ENCODE results near the gene ILF2. TPM values are rescaled to one million over a fixed set of nuclear protein-coding genes. Genes with fewer than 3 reads are reported as not detected.

The ILF2 gene
- total RNA-seq, 4 donors from 2014 or later, result 52.1 to 99.2 (median 79.3) TPM

DNA sequence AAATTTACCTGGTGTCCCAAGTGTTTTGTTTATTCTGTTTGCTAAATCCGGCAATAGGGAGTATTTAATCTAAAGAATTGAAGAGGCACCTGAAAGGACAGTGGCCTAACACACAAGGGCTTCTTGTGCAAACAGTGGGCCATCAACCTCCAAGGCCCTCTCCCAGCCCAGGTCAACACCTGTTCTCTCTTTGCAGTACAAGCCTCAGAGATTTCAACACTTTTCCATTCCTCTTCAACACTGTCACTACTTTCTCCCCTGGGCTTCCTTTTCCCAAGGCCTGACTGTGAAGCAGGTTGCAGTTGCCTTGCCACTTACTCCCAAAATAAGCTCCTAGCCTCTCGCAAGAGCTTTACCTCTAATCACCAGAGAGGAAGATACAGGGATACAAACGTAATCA is 15.5 kb downstream of the ILF2 start:
- Histone ChIP-seq H3K4me1 (peaks cover 0 to 14% (median 8%) of the 10 kb centered on the region in 3 donors), H3K36me3 (peaks cover 0 to 9% of the 10 kb centered on the region in 2 donors), H3K27me3 (no peaks in the 10 kb centered on the region), H3K4me3 (no peak overlapping the region), H3K9me3 (no peaks in the 10 kb centered on the region), H3K27ac (no peak overlapping the region)
- ATAC-seq, result no peak
- 82 to 100% methylated on average over 1 to 3 of the region's 3 CpGs for WGBS, 2 donors (ENCODE audit: low coverage in 1 of 2)
- no peak for TF ChIP-seq EP300 (IDR thresholded peaks at IDR 0.05)
- TF ChIP-seq POLR2AphosphoS5 (IDR thresholded peaks at IDR 0.05), result no peak
- TF ChIP-seq, protein P1, sequence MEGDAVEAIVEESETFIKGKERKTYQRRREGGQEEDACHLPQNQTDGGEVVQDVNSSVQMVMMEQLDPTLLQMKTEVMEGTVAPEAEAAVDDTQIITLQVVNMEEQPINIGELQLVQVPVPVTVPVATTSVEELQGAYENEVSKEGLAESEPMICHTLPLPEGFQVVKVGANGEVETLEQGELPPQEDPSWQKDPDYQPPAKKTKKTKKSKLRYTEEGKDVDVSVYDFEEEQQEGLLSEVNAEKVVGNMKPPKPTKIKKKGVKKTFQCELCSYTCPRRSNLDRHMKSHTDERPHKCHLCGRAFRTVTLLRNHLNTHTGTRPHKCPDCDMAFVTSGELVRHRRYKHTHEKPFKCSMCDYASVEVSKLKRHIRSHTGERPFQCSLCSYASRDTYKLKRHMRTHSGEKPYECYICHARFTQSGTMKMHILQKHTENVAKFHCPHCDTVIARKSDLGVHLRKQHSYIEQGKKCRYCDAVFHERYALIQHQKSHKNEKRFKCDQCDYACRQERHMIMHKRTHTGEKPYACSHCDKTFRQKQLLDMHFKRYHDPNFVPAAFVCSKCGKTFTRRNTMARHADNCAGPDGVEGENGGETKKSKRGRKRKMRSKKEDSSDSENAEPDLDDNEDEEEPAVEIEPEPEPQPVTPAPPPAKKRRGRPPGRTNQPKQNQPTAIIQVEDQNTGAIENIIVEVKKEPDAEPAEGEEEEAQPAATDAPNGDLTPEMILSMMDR (IDR thresholded peaks at IDR 0.05), result no peak
- no peak for TF ChIP-seq POLR2A (IDR thresholded peaks at IDR 0.05)

DNA sequence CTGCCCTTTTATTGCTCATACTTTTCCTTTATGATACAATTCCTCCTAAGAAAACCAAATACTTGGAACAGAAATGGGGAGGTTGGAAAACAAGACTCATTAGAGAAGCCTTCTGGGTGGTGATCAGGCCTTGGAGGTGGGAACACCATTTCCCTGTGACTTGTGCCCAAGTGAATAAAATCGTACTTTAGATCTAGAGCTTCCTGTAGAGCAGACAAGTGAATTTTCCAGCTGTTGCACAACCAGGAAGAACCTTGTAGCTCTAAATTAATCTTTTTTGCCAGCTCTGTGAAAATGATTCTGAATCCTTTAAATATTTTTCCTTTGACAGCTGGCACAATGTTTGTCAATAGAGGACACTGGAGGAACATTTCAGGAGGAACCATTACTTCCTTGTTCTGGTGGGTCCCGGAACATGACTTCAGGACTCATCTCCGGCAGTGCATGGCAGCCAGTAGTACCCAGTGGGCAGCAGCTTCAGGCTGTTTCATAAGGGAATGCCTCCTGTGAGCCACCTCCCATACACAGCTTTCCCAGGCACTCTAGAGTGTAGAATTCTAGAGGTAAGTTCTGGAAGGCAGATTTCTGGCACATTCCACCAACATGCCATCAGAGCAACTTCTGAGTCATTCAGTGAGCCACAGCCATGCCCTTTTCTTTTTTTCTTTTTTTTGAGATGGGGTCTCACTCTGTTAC is 17.8 kb downstream of the ILF2 start:
- peak; percentile 56 for ATAC-seq
- H3K27me3 ChIP-seq, result no peaks in the 10 kb centered on the region
- H3K9me3 ChIP-seq, result no peaks in the 10 kb centered on the region
- peaks cover 0 to 5% (median 0%) of the 10 kb centered on the region in 3 donors for H3K4me1 ChIP-seq
- TF ChIP-seq, protein P1 (IDR thresholded peaks at IDR 0.05), result no peak
- TF ChIP-seq POLR2AphosphoS5 (IDR thresholded peaks at IDR 0.05) (no peak), EP300 (IDR thresholded peaks at IDR 0.05) (no peak), POLR2A (IDR thresholded peaks at IDR 0.05) (no peak)
- H3K4me3 ChIP-seq, result no peak overlapping the region
- peak overlapping the region in 3 of 4 donors; percentile 10 to 20 (median 14) for H3K27ac ChIP-seq
- no peaks in the 10 kb centered on the region for H3K36me3 ChIP-seq
- WGBS, 2 donors (ENCODE audit: low coverage in 1 of 2), result 52 to 54% methylated on average over 3 of the region's 3 CpGs

DNA sequence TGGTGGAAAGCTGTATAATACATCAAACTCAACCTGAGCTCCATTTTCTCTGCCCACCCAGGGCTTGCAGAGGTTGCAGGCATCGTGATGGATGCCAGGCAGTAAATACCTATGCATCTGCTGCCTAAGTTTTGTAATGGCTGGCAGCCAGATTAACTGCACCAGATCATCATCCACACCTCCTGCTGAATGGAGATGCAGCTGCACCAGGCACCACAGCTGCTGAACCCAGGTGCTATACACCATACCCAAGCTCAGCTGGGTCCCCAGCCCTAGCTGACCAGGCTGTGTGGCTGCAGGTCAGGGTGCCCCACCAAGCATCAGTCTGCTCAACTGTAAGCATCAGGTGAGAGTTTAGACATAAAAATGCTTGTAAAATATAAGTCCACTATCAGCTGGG is 19.0 kb downstream of the ILF2 start:
- Histone ChIP-seq H3K27me3 (no peaks in the 10 kb centered on the region), H3K4me3 (no peak overlapping the region), H3K4me1 (peaks cover 0 to 5% (median 0%) of the 10 kb centered on the region in 3 donors), H3K27ac (no peak overlapping the region), H3K9me3 (no peaks in the 10 kb centered on the region), H3K36me3 (peaks cover 0 to 5% of the 10 kb centered on the region in 2 donors)
- TF ChIP-seq, protein P1 (IDR thresholded peaks at IDR 0.05), result no peak
- TF ChIP-seq POLR2A (IDR thresholded peaks at IDR 0.05) (no peak), EP300 (IDR thresholded peaks at IDR 0.05) (no peak), POLR2AphosphoS5 (IDR thresholded peaks at IDR 0.05) (no peak)
- ATAC-seq, result no peak
- WGBS, 2 donors (ENCODE audit: low coverage in 1 of 2), result 67% methylated on average over 1 of the region's 1 CpG; no CpG with 5 or more reads in 1 of the 2 donors

DNA sequence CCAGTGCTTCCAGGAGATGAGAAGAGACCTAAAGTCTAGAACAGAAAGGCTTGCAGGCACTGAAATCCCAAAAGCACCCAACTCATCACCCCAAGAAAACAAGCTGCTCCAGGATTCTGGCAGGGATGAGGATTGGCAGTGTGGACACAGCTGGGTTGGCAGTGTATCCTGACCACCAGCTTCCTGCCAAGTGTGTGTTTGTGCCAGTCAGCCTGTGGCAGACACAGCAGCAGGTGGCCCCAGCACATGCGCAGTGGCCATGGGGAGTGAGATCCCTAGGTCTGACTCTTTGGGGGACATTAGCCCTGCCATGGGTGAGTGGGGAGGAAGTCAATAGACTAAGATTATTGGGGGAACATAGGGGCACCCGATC is 20.9 kb downstream of the ILF2 start:
- ATAC-seq, result no peak
- 60 to 86% methylated on average over 1 to 2 of the region's 2 CpGs for WGBS, 2 donors (ENCODE audit: low coverage in 1 of 2)
- Histone ChIP-seq H3K27me3 (no peaks in the 10 kb centered on the region), H3K27ac (no peak overlapping the region), H3K4me1 (peaks cover 0 to 7% (median 0%) of the 10 kb centered on the region in 3 donors), H3K36me3 (peaks cover 0 to 24% of the 10 kb centered on the region in 2 donors), H3K4me3 (no peak overlapping the region), H3K9me3 (no peaks in the 10 kb centered on the region)
- TF ChIP-seq POLR2A (IDR thresholded peaks at IDR 0.05) (no peak), EP300 (IDR thresholded peaks at IDR 0.05) (no peak), POLR2AphosphoS5 (IDR thresholded peaks at IDR 0.05) (no peak)
- TF ChIP-seq, protein P1 (IDR thresholded peaks at IDR 0.05), result no peak

All from gastroesophageal sphincter (tissue), 4 donors.